Measurements from ENCODE around the gene SPART. TPM values are rescaled to one million over a fixed set of nuclear protein-coding genes. Genes with fewer than 3 reads are reported as not detected.
"Not testable (repeated sequence)": the region's sequence is repeated elsewhere in the genome, so short reads cannot be mapped to it uniquely, and the experiment has no call there.

The SPART gene
- total RNA-seq, 4 donors from 2014 or later: 45.6 to 297 (median 135) TPM

GRCh38 chr13:36323408-36323807, 22.8 kb downstream of the SPART start:
- Histone ChIP-seq H3K27ac (no peak overlapping the region), H3K9me3 (no peaks in the 10 kb centered on the region), H3K36me3 (peaks cover 2 to 4% of the 10 kb centered on the region in 2 donors), H3K27me3 (no peaks in the 10 kb centered on the region), H3K4me1 (no peaks in the 10 kb centered on the region), H3K4me3 (no peak overlapping the region)
- intact Hi-C loops (cut with DNase I; ENCODE audit: low total_unique reads): no loop called here
- DNase-seq: no peak
- TF ChIP-seq CTCF (IDR thresholded peaks at IDR 0.05) (no peak), POLR2A (IDR thresholded peaks at IDR 0.05) (no peak)

DNA sequence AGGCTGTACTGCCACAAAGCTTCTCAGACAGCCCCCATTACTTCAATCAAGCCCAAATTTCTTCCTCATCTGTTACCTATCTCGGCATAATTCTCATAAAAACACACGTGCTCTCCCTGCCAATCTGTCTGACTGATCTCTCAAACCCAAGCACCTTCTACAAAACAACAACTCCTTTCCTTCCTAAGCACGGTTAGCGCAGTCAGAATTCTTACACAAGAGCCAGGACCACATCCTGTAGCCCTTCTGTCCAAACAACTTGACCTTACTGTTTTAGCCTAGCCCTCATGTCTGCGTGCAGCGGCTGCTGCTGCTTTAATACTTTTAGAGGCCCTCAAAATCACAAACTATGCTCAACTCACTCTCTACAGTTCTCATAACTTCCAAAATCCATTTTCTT, 26.4 kb downstream of the SPART start:
- H3K9me3 ChIP-seq; H3K36me3 ChIP-seq; DNase-seq; H3K27ac ChIP-seq; H3K4me3 ChIP-seq; H3K4me1 ChIP-seq; intact Hi-C loops (cut with DNase I; ENCODE audit: low total_unique reads); H3K27me3 ChIP-seq: not testable (repeated sequence)

DNA sequence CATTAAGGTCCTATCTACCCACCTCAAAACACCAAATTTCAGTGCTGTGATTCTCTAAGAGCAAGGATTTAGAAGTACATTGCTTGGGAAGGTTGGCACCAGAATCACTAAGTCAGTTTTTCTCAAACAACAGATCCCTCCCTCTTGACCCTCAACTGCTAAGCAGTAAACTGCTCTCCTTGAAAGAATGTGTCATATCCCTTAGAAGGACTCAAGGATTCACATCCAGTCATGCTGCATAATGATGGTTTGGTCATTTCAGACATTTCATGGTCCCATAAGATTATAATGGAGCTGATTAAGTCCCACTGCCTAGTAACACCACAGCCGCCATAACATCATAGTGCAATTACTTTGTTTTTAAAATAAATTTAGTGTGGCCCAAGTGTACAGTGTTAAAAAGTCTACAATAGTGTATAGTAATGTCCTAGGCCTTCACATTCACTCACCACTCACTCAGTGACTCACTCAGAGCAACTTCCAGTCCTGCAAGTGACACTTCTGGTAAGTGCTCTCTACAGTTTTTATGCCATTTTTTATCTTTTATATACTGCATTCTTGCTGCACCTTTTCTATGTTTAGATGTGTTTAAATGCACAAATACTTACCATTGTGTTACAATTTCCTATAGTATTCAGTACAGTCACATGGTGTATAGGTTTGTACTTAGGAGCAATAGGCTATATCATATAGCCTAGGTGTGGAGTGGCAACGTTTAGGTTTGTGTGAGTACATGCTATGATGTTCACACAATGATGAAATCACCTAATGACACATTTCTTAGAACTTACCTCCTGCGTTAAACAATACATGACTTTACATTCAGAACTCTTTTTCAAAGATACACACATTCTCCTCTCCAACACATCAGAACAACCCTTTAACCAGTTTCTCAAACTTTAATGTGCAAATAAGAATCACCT, 32.9 kb downstream of the SPART start:
- H3K36me3 ChIP-seq: no peaks in the 10 kb centered on the region
- H3K27ac ChIP-seq: no peak overlapping the region
- DNase-seq: no peak
- H3K9me3 ChIP-seq: no peaks in the 10 kb centered on the region
- TF ChIP-seq CTCF (IDR thresholded peaks at IDR 0.05) (no peak), POLR2A (IDR thresholded peaks at IDR 0.05) (no peak)
- H3K4me1 ChIP-seq: no peaks in the 10 kb centered on the region
- intact Hi-C loops (cut with DNase I; ENCODE audit: low total_unique reads): no loop called here
- H3K27me3 ChIP-seq: no peaks in the 10 kb centered on the region
- no peak overlapping the region for H3K4me3 ChIP-seq

GRCh38 chr13:36310417-36311108, 35.6 kb downstream of the SPART start:
- Histone ChIP-seq H3K4me1 (no peaks in the 10 kb centered on the region), H3K4me3 (no peak overlapping the region), H3K9me3 (no peaks in the 10 kb centered on the region), H3K27me3 (no peaks in the 10 kb centered on the region), H3K36me3 (no peaks in the 10 kb centered on the region), H3K27ac (no peak overlapping the region)
- intact Hi-C loops (cut with DNase I; ENCODE audit: low total_unique reads): no loop called here
- TF ChIP-seq POLR2A (IDR thresholded peaks at IDR 0.05): no peak
- TF ChIP-seq CTCF (IDR thresholded peaks at IDR 0.05): no peak
- DNase-seq: no peak

DNA sequence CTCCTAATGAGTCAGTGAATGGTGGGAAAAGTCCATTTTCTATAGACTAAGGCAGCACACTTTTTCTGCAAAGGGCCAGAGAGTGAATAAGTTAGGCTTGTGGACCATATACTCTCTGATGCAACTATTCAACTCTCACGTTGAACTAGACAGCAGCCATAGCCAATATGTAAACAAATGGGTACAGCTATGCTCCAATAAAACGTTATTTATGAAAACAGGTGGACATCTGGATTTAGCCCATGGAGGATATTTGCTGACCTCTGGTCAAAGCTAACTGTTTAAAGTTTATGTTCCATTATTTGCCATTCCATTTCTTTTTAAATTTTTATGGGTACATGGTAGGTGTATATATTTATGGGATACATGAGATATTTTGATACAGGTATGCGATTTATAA, 43.9 kb downstream of the SPART start:
- no peak for DNase-seq
- Histone ChIP-seq H3K4me1 (no peaks in the 10 kb centered on the region), H3K9me3 (no peaks in the 10 kb centered on the region), H3K4me3 (no peak overlapping the region), H3K27ac (no peak overlapping the region), H3K27me3 (no peaks in the 10 kb centered on the region), H3K36me3 (no peaks in the 10 kb centered on the region)
- TF ChIP-seq POLR2A (IDR thresholded peaks at IDR 0.05) (no peak), CTCF (IDR thresholded peaks at IDR 0.05) (no peak)
- intact Hi-C loops (cut with DNase I; ENCODE audit: low total_unique reads): no loop called here

- H3K9me3 ChIP-seq; DNase-seq; H3K4me3 ChIP-seq; H3K4me1 ChIP-seq; intact Hi-C loops (cut with DNase I; ENCODE audit: low total_unique reads); H3K36me3 ChIP-seq; H3K27me3 ChIP-seq: not testable (repeated sequence)
- H3K27ac ChIP-seq: peak overlapping the region; percentile 17 to 26
These were observed 46.7 kb downstream of the SPART start for GRCh38 chr13:36299469-36299868.
